GM18502 (cell line): ENCODE results near the gene PSMD8.
"Not testable (repeated sequence)": the region's sequence is repeated elsewhere in the genome, so short reads cannot be mapped to it uniquely, and the experiment has no call there.

ENCODE experiments used
- ATAC-seq: cut with Tn5 transposase; IDR thresholded peaks from one replicate; pipeline ENCODE4 v1.9.1; 2021; ENCODE audit warnings: mild to moderate bottlenecking; ENCODE audit not compliant: unreplicated experiment, poor library complexity

Gene PSMD8

GRCh38 chr19:38404858-38405257, 30.5 kb downstream of the PSMD8 start:
- ATAC-seq: no peak

DNA sequence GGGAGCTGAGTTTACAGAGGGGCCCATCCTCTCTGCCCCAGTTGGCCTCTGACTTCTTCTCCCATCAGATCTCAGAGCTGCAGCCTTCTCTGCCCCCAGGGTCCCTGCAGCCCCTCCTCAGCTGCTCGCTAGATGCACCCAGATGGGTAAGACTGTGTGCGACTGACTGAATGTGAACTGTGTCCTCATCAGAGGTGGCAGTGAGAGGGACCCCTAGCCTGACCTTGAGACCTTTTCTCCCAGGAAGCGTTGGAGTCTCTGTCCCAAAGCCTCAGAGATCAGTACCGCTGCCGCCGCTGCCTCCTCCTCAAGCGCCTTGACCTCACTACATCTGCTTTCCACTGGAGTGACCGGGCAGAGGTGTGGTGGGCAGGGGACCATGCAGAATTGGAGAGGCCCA, 30.9 kb downstream of the PSMD8 start:
- no peak for ATAC-seq

DNA sequence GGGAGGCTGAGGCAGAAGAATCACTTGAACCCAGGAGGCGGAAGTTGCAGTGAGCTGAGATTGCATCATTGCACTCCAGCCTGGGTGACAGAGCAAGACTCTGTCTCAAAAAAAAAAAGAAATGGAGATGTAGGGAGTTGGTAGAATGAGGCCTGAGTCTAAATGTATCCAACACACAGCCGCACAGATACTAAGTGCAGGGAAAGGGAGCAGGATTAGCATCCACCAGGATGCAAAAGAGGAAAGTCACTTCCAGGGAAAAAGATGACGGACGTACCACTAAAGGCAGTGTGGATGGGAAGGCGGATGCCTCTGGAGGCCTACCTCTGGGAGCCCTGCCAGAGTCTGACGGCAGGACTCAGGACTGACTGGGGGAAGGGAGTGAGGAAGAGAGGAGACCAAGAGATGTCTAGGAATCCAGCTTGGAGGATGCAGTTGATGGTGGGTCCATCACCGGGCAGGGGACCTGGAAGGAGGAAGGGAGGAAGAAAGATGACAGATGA, 35.3 kb downstream of the PSMD8 start:
- ATAC-seq: no peak

- ATAC-seq: not testable (repeated sequence)
Observed at GRCh38 chr19:38410407-38410806, 36.0 kb downstream of the PSMD8 start.

DNA sequence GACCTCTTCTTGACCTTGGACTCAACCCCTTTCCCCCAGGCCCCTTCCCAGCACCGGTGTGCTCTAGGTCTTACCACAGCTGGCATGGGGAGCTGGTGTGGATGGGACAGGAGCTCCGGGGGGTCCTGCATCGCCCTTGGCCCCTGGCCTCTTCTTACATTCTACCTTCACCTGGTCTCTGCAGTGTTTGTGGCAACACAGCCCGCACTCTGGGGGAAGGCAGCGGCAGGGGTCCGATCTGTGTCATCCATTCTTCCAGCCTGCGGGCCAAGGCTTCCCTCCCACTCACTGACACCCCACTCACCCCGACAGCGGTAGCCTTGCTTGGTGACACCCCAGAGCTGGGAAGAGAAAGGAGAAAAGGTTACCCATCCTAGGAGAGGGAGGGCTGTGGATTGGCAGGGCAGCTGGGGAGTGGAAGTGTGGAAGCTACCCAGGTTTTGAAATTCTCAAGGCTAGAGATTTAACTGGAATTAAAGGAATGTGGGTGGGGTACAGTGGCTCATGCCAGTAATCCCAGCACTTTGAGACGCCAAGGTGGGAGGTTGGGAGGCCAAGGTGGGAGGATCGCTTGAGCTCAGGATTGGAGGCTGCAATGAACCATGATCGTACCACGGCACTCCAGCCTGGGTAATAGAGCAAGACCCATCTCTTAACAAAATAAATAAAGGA, 36.8 kb downstream of the PSMD8 start:
- ATAC-seq: no peak

- ATAC-seq: not testable (repeated sequence)
Observed at GRCh38 chr19:38411898-38412297, 37.5 kb downstream of the PSMD8 start.

GRCh38 chr19:38412491-38412890, 38.1 kb downstream of the PSMD8 start:
- no peak for ATAC-seq

DNA sequence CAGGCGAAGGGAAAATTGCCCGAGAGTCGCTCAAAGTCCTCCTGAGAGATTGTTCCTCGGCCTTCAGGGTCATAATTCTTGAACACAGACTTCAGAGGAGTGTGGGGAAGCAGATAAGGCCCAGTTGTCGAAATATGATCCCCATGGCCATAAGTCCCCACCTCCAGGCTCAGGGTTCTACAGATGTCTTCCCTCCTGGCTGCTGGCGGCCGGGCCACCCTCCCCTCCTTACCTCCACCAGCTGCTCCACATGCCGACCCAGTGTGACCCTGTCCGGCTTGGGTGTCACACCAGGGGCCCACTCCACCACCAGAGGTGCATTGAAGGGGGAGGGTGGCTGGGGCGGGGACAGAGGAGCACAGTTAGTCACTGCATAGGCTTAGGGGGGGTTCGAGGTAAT, 38.6 kb downstream of the PSMD8 start:
- no peak for ATAC-seq

GRCh38 chr19:38413416-38413815, 39.0 kb downstream of the PSMD8 start:
- ATAC-seq: no peak

- ATAC-seq: no peak
Observed at GRCh38 chr19:38417146-38417543, 42.8 kb downstream of the PSMD8 start.

GRCh38 chr19:38417544-38418506, 43.5 kb downstream of the PSMD8 start:
- ATAC-seq: no peak

DNA sequence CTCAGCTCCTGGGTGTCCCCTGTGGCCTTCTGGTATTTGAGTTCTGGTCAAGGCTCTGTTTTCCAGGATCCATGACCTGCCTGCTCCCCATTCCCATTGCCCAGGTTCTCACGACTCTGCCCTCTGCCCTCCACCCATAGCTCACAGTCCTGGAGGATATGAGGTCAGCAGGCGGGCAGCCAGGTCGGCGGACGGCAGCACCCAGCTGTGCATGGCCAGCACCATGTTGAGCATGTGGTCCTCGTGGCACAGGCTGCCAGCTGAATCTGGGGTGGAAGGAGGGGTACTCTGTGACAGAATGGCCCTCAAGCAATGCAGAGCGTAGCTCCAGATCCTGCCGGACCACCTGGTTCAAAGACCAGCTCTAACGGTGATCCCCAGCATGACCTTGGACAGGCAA, 46.6 kb downstream of the PSMD8 start:
- ATAC-seq: no peak

DNA sequence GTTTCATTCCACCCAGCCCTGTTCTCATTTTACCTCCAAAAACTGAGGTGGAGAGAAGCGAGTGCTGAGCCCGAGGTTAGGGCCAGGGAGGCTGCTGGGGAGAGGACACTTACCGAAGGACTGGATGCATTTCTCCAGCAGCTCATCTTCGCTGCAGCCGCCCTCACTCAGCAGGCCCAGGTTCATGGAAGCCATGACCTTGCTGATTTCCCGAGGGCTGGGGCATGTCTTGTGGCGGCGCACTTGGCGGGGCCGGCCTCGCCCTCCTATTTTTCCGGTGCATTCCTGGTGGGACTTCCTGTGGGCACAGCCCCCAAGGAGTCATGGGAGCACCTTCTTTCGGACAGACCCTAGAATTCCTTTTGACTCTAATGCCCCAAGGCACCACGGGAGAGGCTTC, 47.5 kb downstream of the PSMD8 start:
- ATAC-seq: no peak

GRCh38 chr19:38422438-38422837, 48.1 kb downstream of the PSMD8 start:
- no peak for ATAC-seq

DNA sequence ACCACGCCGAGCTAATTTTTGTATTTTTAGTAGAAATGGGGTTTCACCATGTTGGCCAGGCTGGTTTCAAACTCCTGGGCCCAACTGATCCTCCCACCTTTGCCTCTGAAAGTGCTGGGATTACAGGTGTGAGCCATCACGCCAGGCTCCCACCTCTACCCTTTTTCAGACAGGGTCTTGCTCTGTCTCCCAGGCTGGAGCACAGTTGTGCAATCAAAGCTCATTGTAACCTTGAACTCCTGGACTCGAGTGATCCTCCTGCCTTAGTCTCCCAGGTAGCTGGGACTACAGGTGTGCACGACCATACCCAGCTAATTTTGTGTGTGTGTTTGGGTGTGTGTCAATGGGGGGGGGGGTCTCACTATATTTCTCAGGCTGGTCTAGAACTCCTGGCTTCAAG, 49.9 kb downstream of the PSMD8 start:
- no peak for ATAC-seq

DNA sequence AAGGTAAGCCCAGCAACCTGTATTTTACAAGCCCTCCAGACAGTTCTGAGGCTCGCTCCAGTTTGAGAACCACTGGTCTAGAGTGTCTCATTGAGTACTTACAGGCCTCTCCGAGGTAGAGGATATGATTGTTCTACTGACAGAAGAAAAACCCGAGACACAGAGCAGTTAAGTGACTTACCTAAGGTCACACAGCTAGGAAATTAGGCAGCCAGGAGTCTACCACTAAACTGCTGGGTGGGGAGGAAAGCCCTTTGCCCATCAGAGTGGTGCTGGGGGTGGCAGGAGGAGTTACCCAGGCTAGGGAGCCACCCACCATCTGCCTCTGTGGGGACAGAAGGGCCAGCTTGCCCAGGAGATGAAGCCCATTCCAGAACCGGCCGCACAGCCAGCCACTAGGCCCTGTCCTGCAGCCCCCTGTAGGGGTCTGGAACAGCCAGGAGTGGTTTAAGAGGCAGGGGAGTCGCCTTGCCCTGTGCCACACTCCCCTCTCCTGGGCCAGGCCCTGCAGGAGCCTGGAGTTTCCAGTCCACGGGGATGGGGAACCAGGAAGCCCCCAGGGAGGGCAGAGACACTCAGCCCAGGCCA, 50.9 kb downstream of the PSMD8 start:
- ATAC-seq: no peak

- ATAC-seq: no peak
Observed at GRCh38 chr19:38425810-38426466, 51.6 kb downstream of the PSMD8 start, which contains the start of gene RASGRP4. TSS of gene RASGRP4 (minus strand) at chr19:38426219. CDS start at chr19:38426091, 128 bp downstream.

DNA sequence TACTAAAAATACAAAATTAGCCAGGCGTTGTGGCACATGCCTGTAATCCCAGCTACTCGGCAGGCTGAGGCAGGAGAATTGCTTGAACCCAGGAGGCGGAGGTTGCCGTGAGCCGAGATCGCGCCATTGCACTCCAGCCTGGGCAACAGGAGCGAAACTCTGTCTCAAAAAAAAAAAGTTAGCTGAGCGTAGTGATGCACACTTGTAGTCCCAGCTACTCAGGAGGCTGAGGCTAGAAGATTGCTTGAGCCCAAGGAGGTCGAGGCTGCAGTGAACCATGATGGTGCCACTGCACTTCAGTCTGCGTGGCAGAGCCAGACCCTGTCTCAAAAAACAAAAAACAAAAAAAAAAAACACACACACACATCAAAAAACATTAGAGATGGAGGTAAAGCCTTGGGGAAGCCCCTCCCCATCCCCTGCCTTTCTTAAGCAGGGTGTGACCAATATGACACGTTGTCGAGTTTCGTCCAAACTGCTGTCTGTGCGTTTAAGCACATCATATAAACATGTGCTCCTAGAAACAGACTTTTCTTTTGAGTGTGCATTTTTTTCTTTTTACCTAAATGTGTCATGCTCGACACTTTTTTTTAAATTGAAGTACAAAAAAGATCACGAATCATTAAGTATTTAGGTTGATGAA, 52.8 kb downstream of the PSMD8 start:
- not testable (repeated sequence) for ATAC-seq

DNA sequence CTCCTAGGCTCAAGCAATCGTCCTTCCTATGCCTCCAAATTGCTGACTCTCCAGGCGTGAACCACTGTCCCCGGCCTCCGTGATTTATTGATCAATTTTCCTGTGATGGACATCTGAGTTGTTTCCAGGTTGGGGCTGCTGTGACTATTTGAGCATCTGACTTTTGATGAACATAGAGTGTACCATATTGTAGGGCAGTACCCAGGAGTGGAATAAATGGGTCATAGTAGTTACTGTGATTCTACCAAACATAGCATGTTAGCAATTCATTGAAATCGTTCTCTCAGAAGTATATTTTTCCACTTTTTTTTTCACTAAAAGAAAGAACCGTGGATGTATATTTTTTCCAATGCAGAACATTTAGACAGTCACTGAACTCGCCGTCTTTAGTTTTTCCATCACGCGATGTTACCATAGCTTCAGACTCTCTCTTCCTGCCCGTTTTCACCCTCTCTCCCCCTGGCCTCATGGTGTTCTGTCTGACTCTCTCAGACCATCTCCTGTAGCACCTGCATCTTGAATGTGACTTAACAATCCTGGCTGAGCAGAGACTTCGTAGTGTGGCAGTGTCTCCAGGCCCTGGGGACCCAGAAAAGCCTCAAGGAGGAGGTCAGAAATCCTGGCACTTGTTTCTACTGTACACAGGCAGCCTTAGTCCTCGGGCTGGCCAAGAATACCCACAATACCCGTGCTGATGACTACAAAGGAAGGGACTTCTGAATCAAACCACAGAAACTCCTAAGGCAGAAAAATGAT, 54.9 kb downstream of the PSMD8 start:
- ATAC-seq: no peak
